Measurements from ENCODE around the gene COL20A1. TPM values are rescaled to one million over a fixed set of nuclear protein-coding genes. Genes with fewer than 3 reads are reported as not detected.

COL20A1 gene
- total RNA-seq, 1 donor, result not detected

DNA sequence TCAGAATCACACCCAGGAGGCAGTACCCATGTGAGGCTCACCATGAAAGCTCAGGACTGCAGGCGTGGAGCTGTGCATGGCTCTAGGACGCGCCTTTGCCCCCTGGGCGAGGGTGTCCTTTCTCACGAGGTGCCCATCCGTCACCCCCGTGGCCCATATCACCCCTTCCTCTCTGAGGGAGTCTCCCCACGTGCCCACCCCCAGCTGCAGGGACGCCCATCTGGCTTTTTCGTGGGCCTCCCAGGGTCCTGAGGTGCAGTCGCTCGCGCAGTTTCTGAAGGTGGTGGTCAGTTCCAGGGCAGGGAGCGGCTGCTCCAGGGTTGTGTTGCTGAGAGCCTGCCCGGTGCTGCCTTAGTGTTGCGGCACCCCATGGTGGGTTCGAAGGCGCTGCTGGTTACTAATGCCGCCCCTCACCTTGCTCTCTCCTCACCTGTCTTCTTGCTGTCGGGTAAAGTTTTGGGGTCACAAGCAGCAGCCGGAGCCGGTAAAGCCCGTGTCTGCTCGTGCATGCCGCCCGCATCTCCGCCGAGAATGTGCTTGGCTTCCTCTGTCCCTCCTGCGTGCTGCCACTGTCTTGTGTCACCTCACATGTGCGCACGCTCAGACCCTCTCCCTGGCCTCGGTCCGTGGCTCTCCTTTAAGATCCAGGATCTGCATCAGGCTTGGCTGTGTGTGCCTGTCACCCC, 9.4 kb upstream of the COL20A1 start:
- DNase-seq (ENCODE audit: low read depth), result no peak
- H3K4me3 ChIP-seq (ENCODE audit: low read depth, low read length), result no peak overlapping the region
- TF ChIP-seq, protein P1, sequence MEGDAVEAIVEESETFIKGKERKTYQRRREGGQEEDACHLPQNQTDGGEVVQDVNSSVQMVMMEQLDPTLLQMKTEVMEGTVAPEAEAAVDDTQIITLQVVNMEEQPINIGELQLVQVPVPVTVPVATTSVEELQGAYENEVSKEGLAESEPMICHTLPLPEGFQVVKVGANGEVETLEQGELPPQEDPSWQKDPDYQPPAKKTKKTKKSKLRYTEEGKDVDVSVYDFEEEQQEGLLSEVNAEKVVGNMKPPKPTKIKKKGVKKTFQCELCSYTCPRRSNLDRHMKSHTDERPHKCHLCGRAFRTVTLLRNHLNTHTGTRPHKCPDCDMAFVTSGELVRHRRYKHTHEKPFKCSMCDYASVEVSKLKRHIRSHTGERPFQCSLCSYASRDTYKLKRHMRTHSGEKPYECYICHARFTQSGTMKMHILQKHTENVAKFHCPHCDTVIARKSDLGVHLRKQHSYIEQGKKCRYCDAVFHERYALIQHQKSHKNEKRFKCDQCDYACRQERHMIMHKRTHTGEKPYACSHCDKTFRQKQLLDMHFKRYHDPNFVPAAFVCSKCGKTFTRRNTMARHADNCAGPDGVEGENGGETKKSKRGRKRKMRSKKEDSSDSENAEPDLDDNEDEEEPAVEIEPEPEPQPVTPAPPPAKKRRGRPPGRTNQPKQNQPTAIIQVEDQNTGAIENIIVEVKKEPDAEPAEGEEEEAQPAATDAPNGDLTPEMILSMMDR (IDR thresholded peaks at IDR 0.05; ENCODE audit: insufficient read depth, low read length), result no peak

DNA sequence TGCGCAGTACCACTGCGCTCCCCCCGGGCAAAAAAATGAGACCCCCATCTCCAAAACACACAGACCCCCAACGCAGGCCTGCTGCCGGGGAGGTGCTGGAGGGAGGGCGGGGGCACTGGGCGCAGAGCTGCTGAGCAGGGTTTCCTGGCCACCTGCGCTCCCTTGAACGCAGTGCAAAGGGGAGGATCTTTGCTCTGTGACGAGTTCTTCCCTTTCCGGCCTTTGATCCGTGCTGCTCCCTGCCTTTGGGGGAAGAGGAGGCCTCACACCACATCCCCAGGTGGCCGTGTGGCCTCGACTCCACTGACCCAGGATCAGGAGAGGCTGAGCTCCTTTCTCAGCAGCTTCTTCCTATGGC, 8.9 kb upstream of the COL20A1 start:
- H3K4me3 ChIP-seq (ENCODE audit: low read depth, low read length), result no peak overlapping the region
- DNase-seq (ENCODE audit: low read depth), result no peak
- TF ChIP-seq, protein P1 (IDR thresholded peaks at IDR 0.05; ENCODE audit: insufficient read depth, low read length), result no peak

DNA sequence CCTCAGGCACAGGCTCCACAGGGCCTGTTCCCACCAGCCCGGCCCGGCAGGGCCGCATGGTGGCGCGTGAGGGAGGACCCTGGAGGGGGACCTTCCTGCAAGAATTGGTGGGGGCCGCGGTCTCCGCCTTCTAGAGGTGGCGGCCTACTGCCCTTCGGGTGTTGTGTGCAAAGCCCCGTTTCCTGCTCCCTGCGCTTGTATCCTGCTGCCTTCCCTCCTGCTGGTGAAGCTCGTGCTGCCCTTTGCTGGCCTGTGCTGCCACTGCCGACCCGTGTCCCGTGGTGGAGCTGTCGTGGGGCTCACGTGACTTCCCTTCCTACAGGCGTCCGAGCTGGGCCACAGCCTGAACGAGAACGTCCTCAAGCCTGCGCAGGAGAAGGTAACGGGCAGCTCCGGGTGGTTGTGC, 8.4 kb upstream of the COL20A1 start:
- TF ChIP-seq, protein P1 (IDR thresholded peaks at IDR 0.05; ENCODE audit: insufficient read depth, low read length), result no peak
- DNase-seq (ENCODE audit: low read depth), result no peak

DNA sequence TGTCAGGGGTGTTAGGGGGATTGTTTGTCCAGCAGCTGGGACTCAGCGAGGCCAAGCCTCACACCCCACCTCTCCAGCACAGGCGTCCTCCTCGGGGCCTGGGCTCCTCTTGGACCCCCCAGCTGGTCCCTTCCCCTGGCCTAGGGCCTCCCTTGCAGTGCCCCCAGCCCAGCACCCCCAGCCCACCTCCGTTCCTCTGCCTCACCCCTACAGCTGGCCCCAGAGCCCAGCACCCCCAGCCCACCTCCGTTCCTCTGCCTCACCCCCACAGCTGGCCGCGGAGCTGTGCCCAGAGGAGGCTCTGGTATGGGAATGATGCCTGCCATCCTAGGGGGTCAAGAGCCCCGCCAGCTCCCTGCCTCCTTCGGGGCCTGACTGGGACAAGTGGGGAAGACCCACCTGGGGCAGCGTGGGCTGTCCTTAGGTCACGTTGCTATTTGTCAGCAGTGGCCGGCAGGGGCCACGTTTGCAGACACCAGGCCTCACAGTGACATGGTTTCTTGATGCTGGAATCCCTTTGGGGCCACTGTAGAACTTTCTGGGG, 7.9 kb upstream of the COL20A1 start:
- TF ChIP-seq, protein P1 (IDR thresholded peaks at IDR 0.05; ENCODE audit: insufficient read depth, low read length), result no peak
- no peak for DNase-seq (ENCODE audit: low read depth)
- H3K4me3 ChIP-seq (ENCODE audit: low read depth, low read length), result no peak overlapping the region

More for the DNA sequence above, 8.4 kb upstream of the COL20A1 start:
- H3K4me3 ChIP-seq (ENCODE audit: low read depth, low read length), result no peak overlapping the region

DNA sequence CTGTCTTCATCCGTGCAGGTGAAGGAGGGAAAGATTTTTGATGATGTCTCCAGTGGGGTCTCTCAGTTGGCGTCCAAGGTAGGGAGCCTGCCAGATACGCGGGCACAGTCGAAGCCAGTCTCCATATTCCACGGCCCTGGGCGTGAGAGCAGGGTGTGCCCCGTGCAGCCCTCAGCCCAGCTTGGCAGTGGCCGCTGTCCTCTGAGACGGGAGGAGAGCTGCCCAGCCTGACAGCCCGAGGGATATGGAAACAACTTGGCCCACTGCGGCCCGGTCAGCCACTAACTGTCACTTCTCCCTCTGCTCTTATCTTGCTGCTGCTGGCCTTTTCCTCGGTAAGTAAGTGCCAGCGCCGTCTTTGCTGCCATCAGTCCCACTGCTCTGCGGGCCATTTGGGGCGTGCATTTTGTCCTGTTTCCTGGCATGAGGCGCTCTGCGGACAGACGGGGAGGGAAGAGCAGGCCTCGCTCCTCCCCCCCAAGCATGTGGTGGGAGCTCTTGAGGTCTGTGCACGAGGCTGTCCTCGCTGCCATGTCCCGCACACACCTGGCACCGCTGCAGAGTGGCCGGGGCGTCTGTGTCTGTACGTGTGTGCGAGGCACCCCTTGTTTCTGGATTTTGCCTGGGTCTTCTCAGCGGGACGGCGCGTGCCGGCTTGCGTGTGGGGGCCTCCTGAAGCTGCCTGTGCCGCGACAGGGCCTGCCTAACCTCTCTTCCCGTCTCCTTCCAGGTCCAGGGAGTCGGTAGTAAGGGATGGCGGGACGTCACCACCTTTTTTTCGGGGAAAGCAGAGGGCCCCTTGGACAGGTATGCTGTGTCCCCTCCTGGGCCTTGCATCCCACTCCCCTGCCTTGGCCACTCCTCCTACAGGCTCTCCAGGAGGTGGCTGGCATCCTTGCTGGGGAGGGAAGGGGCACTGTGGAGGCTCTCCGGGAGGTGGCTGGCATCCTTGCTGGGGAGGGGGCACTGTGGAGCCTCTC, 7.1 kb upstream of the COL20A1 start:
- TF ChIP-seq, protein P1 (IDR thresholded peaks at IDR 0.05; ENCODE audit: insufficient read depth, low read length), result no peak
- H3K4me3 ChIP-seq (ENCODE audit: low read depth, low read length), result no peak overlapping the region
- no peak for DNase-seq (ENCODE audit: low read depth)

DNA sequence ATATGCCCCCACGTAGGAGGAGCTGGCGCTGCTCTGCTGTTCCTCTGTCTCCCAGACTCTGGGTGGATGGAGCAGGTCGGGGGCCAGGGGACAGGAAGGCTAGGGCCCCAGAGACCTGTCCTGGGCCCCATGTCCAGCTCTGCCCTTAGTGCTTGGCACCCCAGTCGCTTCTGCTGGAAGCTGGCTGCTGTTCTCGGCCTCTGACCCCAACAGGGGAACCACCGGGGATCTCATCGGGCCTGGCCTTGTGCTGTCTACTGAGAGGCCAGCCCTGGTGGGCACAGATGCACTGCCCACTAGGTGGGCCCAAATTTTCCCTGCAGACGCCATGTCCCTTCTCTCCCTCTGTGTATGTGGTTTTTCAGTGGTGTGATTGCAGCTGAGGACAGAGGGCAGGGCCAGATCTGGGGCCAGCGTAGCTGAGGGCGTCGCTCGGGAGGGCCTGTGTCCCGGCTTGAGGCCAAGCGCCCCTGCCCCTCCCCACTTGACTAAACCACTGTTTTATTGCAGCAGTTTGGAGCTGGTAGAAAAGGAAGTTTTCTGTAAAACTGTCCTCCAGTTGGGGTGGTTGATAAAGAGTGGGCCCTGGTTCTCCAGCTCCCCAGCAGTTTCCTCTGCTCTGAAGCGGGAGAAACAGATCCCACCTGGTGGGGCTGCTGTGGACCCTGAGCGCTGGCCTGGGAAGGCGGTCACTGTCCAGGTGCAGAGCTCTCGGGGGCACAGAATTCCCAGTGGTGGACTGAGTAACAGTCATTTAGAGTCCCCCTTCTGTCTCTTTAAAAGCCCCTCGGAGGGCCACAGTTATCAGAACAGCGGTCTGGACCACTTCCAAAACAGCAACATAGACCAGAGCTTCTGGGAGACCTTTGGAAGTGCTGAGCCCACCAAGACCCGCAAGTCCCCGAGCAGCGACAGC, 5.9 kb upstream of the COL20A1 start:
- no peak for DNase-seq (ENCODE audit: low read depth)
- TF ChIP-seq, protein P1 (IDR thresholded peaks at IDR 0.05; ENCODE audit: insufficient read depth, low read length), result no peak

More for the DNA sequence above, 5.9 kb upstream of the COL20A1 start:
- no peak overlapping the region for H3K4me3 ChIP-seq (ENCODE audit: low read depth, low read length)
